Lower lobe of right lung (tissue), 2 donors: ENCODE results near the gene SLC30A10. TPM values are rescaled to one million over a fixed set of nuclear protein-coding genes. Genes with fewer than 3 reads are reported as not detected.
"Not testable (repeated sequence)": the region's sequence is repeated elsewhere in the genome, so short reads cannot be mapped to it uniquely, and the experiment has no call there.

Source experiments
- ATAC-seq, 2 donors: fragments of 200-7000 bp; cut with Tn5 transposase; one replicate each; pipeline ENCODE4 v1.9.1; 2020 to 2022; ENCODE audit warnings: mild to moderate bottlenecking in 2 of 2, moderate library complexity in 2 of 2
- DNase-seq: peaks from one replicate; pipeline ENCODE4 v3.0.0-alpha.2; 2020
- H3K27ac ChIP-seq: fragments of 200-600 bp; one replicate; pipeline ENCODE4 v1.8.0; 2022
- H3K27me3 ChIP-seq: fragments of 200-600 bp; one replicate; pipeline ENCODE4 v1.8.0; 2022; ENCODE audit warnings: low read depth
- H3K36me3 ChIP-seq: fragments of 200-600 bp; one replicate; pipeline ENCODE4 v1.8.0; 2022; ENCODE audit warnings: mild to moderate bottlenecking
- H3K4me1 ChIP-seq: fragments of 200-600 bp; one replicate; pipeline ENCODE4 v1.8.0; 2022
- H3K4me3 ChIP-seq: fragments of 200-600 bp; one replicate; pipeline ENCODE4 v1.8.0; 2022; ENCODE audit warnings: mild to moderate bottlenecking
- H3K9me3 ChIP-seq: fragments of 200-600 bp; one replicate; pipeline ENCODE4 v1.8.0; 2022
- CTCF ChIP-seq: fragments of 200-600 bp; IDR thresholded peaks from one replicate; pipeline ENCODE4 v1.8.0; 2022; ENCODE audit warnings: antibody characterized with exemption, mild to moderate bottlenecking
- intact Hi-C: fragments of 100-400 bp; cut with DNase I; formaldehyde crosslinking; loops from one replicate; pipeline ENCODE4 v1.11.0; 2022
- total RNA-seq: library from RNA; stranded (reverse); fragmentation: NEBNext Ultra II Directional; extraction: Animal tissue kit (Norgen Biotek cat#: 25700); gene quantifications from one replicate; pipeline ENCODE4 v1.2.1, GENCODE V29; 2021
- donor health status: DM: no; HTN: yes; CAD: no; lungs with severe emphysema.

Gene SLC30A10
- total RNA-seq, 1 donor from 2014 or later: not detected

DNA sequence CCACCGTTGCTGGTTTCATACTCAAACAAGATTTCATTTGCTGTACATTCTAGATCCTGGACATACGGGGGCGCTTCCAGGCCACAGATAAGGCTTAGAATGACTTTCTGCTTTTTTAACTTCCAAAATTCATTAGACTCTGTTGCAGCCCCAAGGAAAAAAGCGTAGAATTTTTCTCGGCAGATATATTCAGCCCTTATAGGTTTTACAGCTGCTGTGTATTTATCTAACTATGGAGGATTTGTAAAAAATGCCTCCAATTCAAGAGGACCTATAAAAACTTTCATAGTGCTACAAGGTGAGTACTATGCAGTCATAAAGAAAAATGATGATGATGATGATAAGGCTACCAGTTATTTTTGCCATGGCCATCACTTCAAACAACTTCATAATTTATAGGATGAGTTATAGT, 51.6 kb downstream of the SLC30A10 start:
- Histone ChIP-seq H3K4me1 (no peaks in the 10 kb centered on the region), H3K4me3 (no peak overlapping the region), H3K27ac (no peak overlapping the region), H3K36me3 (no peaks in the 10 kb centered on the region), H3K9me3 (no peaks in the 10 kb centered on the region), H3K27me3 (peaks cover 8% of the 10 kb centered on the region)
- ATAC-seq (no peak), DNase-seq (no peak)
- intact Hi-C loops: no loop called here
- no peak for TF ChIP-seq CTCF

DNA sequence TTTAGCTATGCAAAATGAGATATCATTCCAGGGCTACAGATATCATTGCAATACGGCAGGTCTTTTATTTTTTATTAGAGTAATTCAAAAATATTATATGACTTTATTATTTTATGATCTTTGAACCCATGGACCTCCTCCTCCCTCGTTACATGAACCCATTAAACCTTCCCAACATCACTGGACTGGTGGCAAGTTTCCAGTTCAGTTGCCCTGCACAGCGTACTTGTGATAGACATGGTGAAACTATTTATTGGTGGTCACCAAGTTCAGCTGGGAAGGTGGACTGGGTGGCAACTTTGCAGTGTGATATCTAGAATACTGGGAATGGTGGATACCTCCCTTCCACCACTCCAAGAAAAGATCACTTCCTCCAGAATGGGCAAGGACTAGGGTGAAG, 52.5 kb downstream of the SLC30A10 start:
- peaks cover 8% of the 10 kb centered on the region for H3K27me3 ChIP-seq
- H3K27ac ChIP-seq: no peak overlapping the region
- no peaks in the 10 kb centered on the region for H3K4me1 ChIP-seq
- no peak for TF ChIP-seq CTCF
- DNase-seq (no peak), ATAC-seq (no peak)
- no peaks in the 10 kb centered on the region for H3K9me3 ChIP-seq
- no peak overlapping the region for H3K4me3 ChIP-seq
- intact Hi-C loops: no loop called here
- no peaks in the 10 kb centered on the region for H3K36me3 ChIP-seq

DNA sequence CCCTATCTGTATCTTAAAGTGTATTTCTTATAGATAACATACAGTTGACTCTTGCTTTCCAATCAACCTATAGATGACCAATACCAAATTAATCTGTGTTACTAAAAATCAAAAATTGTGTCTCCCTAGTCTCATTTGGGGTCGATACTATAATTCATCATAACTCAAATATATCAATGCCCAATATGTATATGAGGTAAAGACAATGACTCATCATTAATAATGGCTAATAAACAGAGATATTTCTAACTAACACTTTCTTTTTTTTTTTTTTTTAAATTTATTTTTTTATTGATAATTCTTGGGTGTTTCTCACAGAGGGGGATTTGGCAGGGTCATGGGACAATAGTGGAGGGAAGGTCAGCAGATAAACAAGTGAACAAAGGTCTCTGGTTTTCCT, 55.8 kb downstream of the SLC30A10 start:
- H3K27ac ChIP-seq, H3K27me3 ChIP-seq, DNase-seq, H3K36me3 ChIP-seq, intact Hi-C loops, ATAC-seq, H3K9me3 ChIP-seq, H3K4me3 ChIP-seq, H3K4me1 ChIP-seq: not testable (repeated sequence)

GRCh38 chr1:219871427-219872057, 56.8 kb downstream of the SLC30A10 start:
- no peak for DNase-seq
- Histone ChIP-seq H3K36me3 (no peaks in the 10 kb centered on the region), H3K4me1 (no peaks in the 10 kb centered on the region), H3K27me3 (no peaks in the 10 kb centered on the region), H3K9me3 (no peaks in the 10 kb centered on the region), H3K4me3 (no peak overlapping the region), H3K27ac (no peak overlapping the region)
- TF ChIP-seq CTCF: no peak
- intact Hi-C loops: no loop called here
- ATAC-seq: no peak

DNA sequence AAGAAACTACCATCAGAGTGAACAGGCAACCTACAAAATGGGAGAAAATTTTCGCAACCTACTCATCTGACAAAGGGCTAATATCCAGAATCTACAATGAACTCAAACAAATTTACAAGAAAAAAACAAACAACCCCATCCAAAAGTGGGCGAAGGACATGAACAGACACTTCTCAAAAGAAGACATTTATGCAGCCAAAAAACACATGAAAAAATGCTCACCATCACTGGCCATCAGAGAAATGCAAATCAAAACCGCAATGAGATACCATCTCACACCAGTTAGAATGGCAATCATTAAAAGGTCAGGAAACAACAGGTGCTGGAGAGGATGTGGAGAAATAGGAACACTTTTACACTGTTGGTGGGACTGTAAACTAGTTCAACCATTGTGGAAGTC, 59.7 kb downstream of the SLC30A10 start:
- DNase-seq, H3K4me3 ChIP-seq, H3K9me3 ChIP-seq, H3K4me1 ChIP-seq, intact Hi-C loops, H3K27me3 ChIP-seq, H3K36me3 ChIP-seq, H3K27ac ChIP-seq, ATAC-seq: not testable (repeated sequence)

Other genes with a start within 250 kb of the SLC30A10 start
- gene EPRS1, start 117.9 kb upstream of the SLC30A10 start, total RNA-seq: 65.4 TPM
- 23.5 TPM for gene BPNT1, start 161.2 kb upstream of the SLC30A10 start, total RNA-seq
- 51.9 TPM for gene IARS2, start 165.6 kb upstream of the SLC30A10 start, total RNA-seq